Suprapubic skin (tissue), 4 donors: ENCODE measurements around the gene C2CD4D.

Source experiments
- CTCF ChIP-seq, 2 donors: fragments of 200-600 bp in 1 of 2; fragments of 450-650 bp in 1 of 2; sonication (generic) in 1 of 2; IDR thresholded peaks; one replicate each; pipeline ENCODE4 v1.5.1; 2016 to 2019; ENCODE audit warnings: antibody characterized with exemption in 2 of 2, mild to moderate bottlenecking in 1 of 2, moderate library complexity in 1 of 2
- POLR2A ChIP-seq, 2 donors: fragments of 450-650 bp; IDR thresholded peaks; one replicate each; pipeline ENCODE4 v1.6.1; 2017; ENCODE audit warnings: antibody characterized with exemption in 2 of 2, mild to moderate bottlenecking in 2 of 2, moderate library complexity in 2 of 2
- POLR2AphosphoS5 ChIP-seq, 3 donors: sonication (generic); formaldehyde crosslinking; IDR thresholded peaks; one replicate each; pipeline ENCODE4 v1.6.1; 2017; ENCODE audit warnings: antibody characterized with exemption in 3 of 3

DNA sequence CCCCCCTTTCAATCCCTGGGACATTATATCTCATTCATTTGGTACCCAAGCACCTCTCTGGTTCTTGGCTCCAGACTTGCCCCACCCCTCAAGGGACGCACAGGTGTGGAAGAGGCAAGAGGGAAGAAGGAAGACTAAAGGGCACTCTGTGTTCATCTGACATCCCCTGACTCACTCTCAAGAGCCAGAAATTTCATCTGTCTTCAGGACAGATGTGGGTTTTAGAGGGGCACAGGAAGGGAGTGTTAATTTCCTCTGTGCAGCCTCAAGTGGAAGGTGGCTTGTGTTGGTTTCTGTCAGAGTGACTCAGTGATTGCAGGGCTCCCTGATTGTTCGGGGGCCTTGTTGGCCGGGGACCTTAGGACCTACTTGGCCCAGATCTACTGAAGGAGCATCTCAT lies 2.4 kb downstream of the C2CD4D start:
- no peak for TF ChIP-seq CTCF (IDR thresholded peaks at IDR 0.05)
- TF ChIP-seq POLR2A (IDR thresholded peaks at IDR 0.05) = no peak
- no peak for TF ChIP-seq POLR2AphosphoS5 (IDR thresholded peaks at IDR 0.05)
